Mucosa of descending colon (tissue), 3 donors: ENCODE results near the gene CHN2. TPM values are rescaled to one million over a fixed set of nuclear protein-coding genes. Genes with fewer than 3 reads are reported as not detected.

Source experiments
- ATAC-seq: fragments of 200-7000 bp; cut with Tn5 transposase; one replicate; pipeline ENCODE4 v1.9.1; 2020; ENCODE audit warnings: mild to moderate bottlenecking, moderate library complexity
- DNase-seq, 3 donors: peaks; one replicate each; pipeline ENCODE4 v3.0.0-alpha.2; 2020
- H3K36me3 ChIP-seq: fragments of 200-600 bp; one replicate; pipeline ENCODE4 v1.8.0; 2021; ENCODE audit warnings: low read depth, mild to moderate bottlenecking
- H3K4me1 ChIP-seq: fragments of 200-600 bp; one replicate; pipeline ENCODE4 v1.8.0; 2021; ENCODE audit warnings: low read depth, mild to moderate bottlenecking
- H3K4me3 ChIP-seq: fragments of 200-600 bp; one replicate; pipeline ENCODE4 v1.8.0; 2021; ENCODE audit warnings: mild to moderate bottlenecking
- H3K9me3 ChIP-seq: fragments of 200-600 bp; one replicate; pipeline ENCODE4 v1.8.0; 2021; ENCODE audit warnings: mild to moderate bottlenecking
- CTCF ChIP-seq: fragments of 200-600 bp; IDR thresholded peaks from one replicate; pipeline ENCODE4 v1.8.0; 2022; ENCODE audit warnings: antibody characterized with exemption, mild to moderate bottlenecking
- intact Hi-C, 2 donors: fragments of 100-400 bp; cut with DNase I in 1 of 2; cut with micrococcal nuclease in 1 of 2; formaldehyde crosslinking; loops; one replicate each; pipeline versions ENCODE4 v1.11.0 to v1.11.1; 2022; cut with DNase I, micrococcal nuclease
- total RNA-seq, 3 donors: library from RNA; stranded (reverse); fragmentation: NEBNext Ultra II Directional in 2 of 3; extraction: Animal tissue kit (Norgen Biotek cat#: 25700) in 2 of 3; gene quantifications; one replicate each; pipeline versions ENCODE4 v1.2.1 to v1.2.4, GENCODE V29; 2021 to 2023
- donor health status: DM: no; HTN: no; CAD: no; lungs with moderate emphysema.
- donor health status: DM: no; HTN: no; CAD: no.
- donor health status: DM: no; HTN: yes; CAD: no.

CHN2 gene
- total RNA-seq, 3 donors from 2014 or later = 18.7 to 41.5 (median 27.6) TPM

- Histone ChIP-seq H3K4me1 (no peaks in the 10 kb centered on the region), H3K9me3 (no peaks in the 10 kb centered on the region), H3K4me3 (no peak overlapping the region), H3K36me3 (no peaks in the 10 kb centered on the region)
- intact Hi-C loops = no loop called here
- no peak for TF ChIP-seq CTCF
- ATAC-seq (no peak), DNase-seq (no peak)
Measured at GRCh38 chr7:29418651-29419050, 224.1 kb downstream of the CHN2 start.

GRCh38 chr7:29420011-29420410 is 225.4 kb downstream of the CHN2 start:
- intact Hi-C loops = no loop called here
- no peaks in the 10 kb centered on the region for H3K4me1 ChIP-seq
- H3K9me3 ChIP-seq = no peaks in the 10 kb centered on the region
- no peak for TF ChIP-seq CTCF
- no peak overlapping the region for H3K4me3 ChIP-seq
- ATAC-seq = no peak
- no peak for DNase-seq
- H3K36me3 ChIP-seq = no peaks in the 10 kb centered on the region

- ATAC-seq (no peak), DNase-seq (no peak)
- Histone ChIP-seq H3K4me1 (no peaks in the 10 kb centered on the region), H3K36me3 (no peaks in the 10 kb centered on the region), H3K4me3 (no peak overlapping the region), H3K9me3 (no peaks in the 10 kb centered on the region)
- intact Hi-C loops = no loop called here
- no peak for TF ChIP-seq CTCF
Measured at GRCh38 chr7:29421010-29421956, 226.7 kb downstream of the CHN2 start.

- ATAC-seq (peak; percentile 15), DNase-seq (no peak)
- Histone ChIP-seq H3K4me3 (no peak overlapping the region), H3K36me3 (no peaks in the 10 kb centered on the region), H3K9me3 (no peaks in the 10 kb centered on the region), H3K4me1 (no peaks in the 10 kb centered on the region)
- TF ChIP-seq CTCF = no peak
- intact Hi-C loops = no loop called here
Measured at GRCh38 chr7:29422829-29423228, 228.3 kb downstream of the CHN2 start.

GRCh38 chr7:29424295-29424983 is 229.9 kb downstream of the CHN2 start:
- H3K9me3 ChIP-seq = no peaks in the 10 kb centered on the region
- TF ChIP-seq CTCF = no peak
- intact Hi-C loops = no loop called here
- ATAC-seq (no peak), DNase-seq (no peak)
- H3K4me3 ChIP-seq = no peak overlapping the region
- peaks cover 7% of the 10 kb centered on the region for H3K4me1 ChIP-seq
- no peaks in the 10 kb centered on the region for H3K36me3 ChIP-seq
